Keratinocyte (primary cell): ENCODE data around the gene SPRTN. TPM values are rescaled to one million over a fixed set of nuclear protein-coding genes. Genes with fewer than 3 reads are reported as not detected.

ENCODE experiments used
- DNase-seq: peaks from one replicate; pipeline ENCODE4 v3.0.0-alpha.2; 2011; ENCODE audit warnings: low read depth, missing footprints, low spot score
- FAIRE-seq: peaks from 2 replicates; lab custom pipeline; 2011; peaks lifted over from hg19 to GRCh38; lab: Jason Lieb, UNC
- H2AFZ ChIP-seq: 2 replicates; pipeline ENCODE4 v1.6.0; 2012; ENCODE audit warnings: low read length, control low read depth, inconsistent platforms; ENCODE audit not compliant: control insufficient read depth
- H3K27ac ChIP-seq: 2 replicates; pipeline ENCODE4 v1.5.1; 2011; ENCODE audit warnings: low read length; ENCODE audit not compliant: control insufficient read depth, insufficient read depth
- H3K27me3 ChIP-seq: 3 replicates; pipeline ENCODE4 v1.6.0; 2011; ENCODE audit warnings: low read length; ENCODE audit not compliant: control insufficient read depth, insufficient read depth; ENCODE audit errors: extremely low read depth
- H3K36me3 ChIP-seq, 2 experiments: 2 replicates in 1 of 2; 3 replicates in 1 of 2; pipeline ENCODE4 v1.5.1; 2011; ENCODE audit warnings: low read length in 2 of 2, mild to moderate bottlenecking in 1 of 2; ENCODE audit not compliant: control insufficient read depth in 2 of 2, insufficient read depth in 2 of 2; ENCODE audit errors: extremely low read depth in 1 of 2
- H3K4me1 ChIP-seq: 3 replicates; pipeline ENCODE4 v1.5.1; 2011; ENCODE audit warnings: low read length; ENCODE audit not compliant: control insufficient read depth, insufficient read depth; ENCODE audit errors: extremely low read depth
- H3K4me2 ChIP-seq: 3 replicates; pipeline ENCODE4 v1.6.0; 2011; ENCODE audit warnings: low read depth, low read length; ENCODE audit not compliant: control insufficient read depth, insufficient read depth; ENCODE audit errors: extremely low read depth
- H3K4me3 ChIP-seq, 3 experiments: fragments of 200-600 bp in 1 of 3; sonication (generic) in 1 of 3; 2 replicates in 2 of 3; 3 replicates in 1 of 3; pipeline ENCODE4 v1.5.1; 2011 to 2016; ENCODE audit warnings: low read length in 3 of 3, mild to moderate bottlenecking in 3 of 3, control low read depth in 2 of 3, inconsistent platforms in 1 of 3, low read depth in 1 of 3, mixed read lengths in 1 of 3, mixed run types in 1 of 3, moderate library complexity in 1 of 3; ENCODE audit not compliant: control insufficient read depth in 2 of 3, insufficient read depth in 2 of 3; ENCODE audit errors: extremely low read depth in 1 of 3
- H3K79me2 ChIP-seq: 2 replicates; pipeline ENCODE4 v1.6.0; 2012; ENCODE audit warnings: low read length; ENCODE audit not compliant: control insufficient read depth, insufficient read depth
- H3K9ac ChIP-seq: 3 replicates; pipeline ENCODE4 v1.6.0; 2011; ENCODE audit warnings: low read length; ENCODE audit not compliant: control insufficient read depth, insufficient read depth; ENCODE audit errors: extremely low read depth
- H3K9me1 ChIP-seq: 3 replicates; pipeline ENCODE4 v1.6.0; 2011; ENCODE audit warnings: low read length; ENCODE audit not compliant: control insufficient read depth, insufficient read depth; ENCODE audit errors: extremely low read depth
- H3K9me3 ChIP-seq: 2 replicates; pipeline ENCODE4 v1.5.1; 2012; ENCODE audit warnings: low read depth, low read length; ENCODE audit not compliant: control insufficient read depth
- H4K20me1 ChIP-seq: 3 replicates; pipeline ENCODE4 v1.6.0; 2011; ENCODE audit warnings: low read length; ENCODE audit not compliant: control insufficient read depth, insufficient read depth; ENCODE audit errors: extremely low read depth
- CTCF ChIP-seq, 3 experiments: IDR thresholded peaks in 1 of 3; conservative IDR thresholded peaks in 1 of 3; optimal IDR thresholded peaks in 1 of 3; 2 replicates in 2 of 3; 3 replicates in 1 of 3; pipeline versions ENCODE3 to v1.5.1; 2011; ENCODE audit warnings: low read length in 3 of 3, mild to moderate bottlenecking in 3 of 3, moderate library complexity in 2 of 3, control low read depth in 1 of 3, inconsistent platforms in 1 of 3; ENCODE audit not compliant: insufficient read depth in 2 of 3; ENCODE audit errors: extremely low read depth in 1 of 3
- EZH2 ChIP-seq: IDR thresholded peaks from one replicate; pipeline ENCODE4 v1.6.1; 2012; ENCODE audit warnings: inconsistent platforms, mild to moderate bottlenecking, low read length, moderate library complexity
- dilution Hi-C: fragments of 300-500 bp; cut with MboI; formaldehyde crosslinking; loops from one replicate; pipeline ENCODE4 v1.7.0; 2020; ENCODE audit warnings: low sequenced_read_pairs; ENCODE audit not compliant: extremely low pct_ligation_motif_present
- polyA plus RNA-seq, 5 experiments: library from polyadenylated mRNA; depleted of rRNA in 3 of 5; stranded (reverse) in 3 of 5; stranded (forward) in 1 of 5; unstranded in 1 of 5; fragments of >200 nt; gene quantifications; 1 replicate in 1 of 5; 2 replicates in 3 of 5; 3 replicates in 1 of 5; pipeline versions ENCODE4 v1.2.1 to v1.2.3, GENCODE V29; 2011 to 2012; ENCODE audit warnings: missing spikeins in 2 of 5, low read depth in 1 of 5, low replicate concordance in 1 of 5

SPRTN gene
- polyA plus RNA-seq, 1 donor (not counting 4 experiments of a cell fraction or from before 2014, with no cell fraction given) = 17.4 TPM

DNA sequence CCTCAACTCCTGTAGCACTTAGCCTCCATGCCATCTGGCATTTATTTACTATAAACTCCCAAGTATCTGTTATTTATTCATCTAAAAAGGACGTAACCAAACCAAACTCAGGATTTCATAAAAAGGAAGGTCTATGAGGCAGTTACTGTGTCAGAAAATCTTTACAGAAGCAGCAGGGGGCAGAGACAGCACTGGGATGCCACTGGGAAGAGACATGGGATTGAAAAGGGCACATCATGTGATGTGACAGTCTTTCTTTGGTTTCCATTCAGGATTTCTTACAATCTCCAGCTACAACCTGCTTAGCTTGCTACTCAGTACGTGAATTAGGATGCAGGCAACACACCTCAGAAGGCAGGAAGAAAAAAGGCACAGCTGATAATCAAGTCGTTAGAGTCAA, 31.2 kb downstream of the SPRTN start:
- dilution Hi-C loops = no loop called here
- peaks cover 3 to 10% of the 10 kb centered on the region in 2 experiments for H3K36me3 ChIP-seq

GRCh38 chr1:231372501-231372900, 34.4 kb downstream of the SPRTN start:
- H3K9ac ChIP-seq = no peak overlapping the region
- dilution Hi-C loops = no loop called here
- no peak overlapping the region for H3K4me3 ChIP-seq
- H3K4me2 ChIP-seq = no peak overlapping the region
- peaks cover 23% of the 10 kb centered on the region for H3K79me2 ChIP-seq
- no peaks in the 10 kb centered on the region for H3K9me3 ChIP-seq
- no peak overlapping the region for H2AFZ ChIP-seq
- no peak for TF ChIP-seq EZH2
- TF ChIP-seq CTCF (optimal IDR thresholded peaks at IDR 0.05 in 1 of 3, IDR thresholded peaks at IDR 0.05 in 1 of 3, conservative IDR thresholded peaks at IDR 0.05 in 1 of 3; ENCODE audit: extremely low read depth in 1 of 3, insufficient read depth in 2 of 3, low read length in 3 of 3) = no peak
- DNase-seq (no peak), FAIRE-seq (no peak)
- H3K4me1 ChIP-seq = peaks cover 10% of the 10 kb centered on the region
- H3K9me1 ChIP-seq = no peaks in the 10 kb centered on the region
- H4K20me1 ChIP-seq = no peaks in the 10 kb centered on the region
- H3K27ac ChIP-seq = no peak overlapping the region
- no peaks in the 10 kb centered on the region for H3K27me3 ChIP-seq
- peaks cover 1 to 3% of the 10 kb centered on the region in 2 experiments for H3K36me3 ChIP-seq

More for the DNA sequence above, 31.2 kb downstream of the SPRTN start:
- DNase-seq (no peak), FAIRE-seq (no peak)
- no peak overlapping the region for H3K4me2 ChIP-seq
- H3K9me1 ChIP-seq = no peaks in the 10 kb centered on the region
- peaks cover 3% of the 10 kb centered on the region for H3K79me2 ChIP-seq
- no peaks in the 10 kb centered on the region for H3K27me3 ChIP-seq
- no peaks in the 10 kb centered on the region for H3K4me1 ChIP-seq
- TF ChIP-seq CTCF (optimal IDR thresholded peaks at IDR 0.05 in 1 of 3, IDR thresholded peaks at IDR 0.05 in 1 of 3, conservative IDR thresholded peaks at IDR 0.05 in 1 of 3; ENCODE audit: extremely low read depth in 1 of 3, insufficient read depth in 2 of 3, low read length in 3 of 3) = peak in 2 of 3 experiments; percentile 6 to 52
- TF ChIP-seq EZH2 = no peak
- no peaks in the 10 kb centered on the region for H3K9me3 ChIP-seq
- H3K27ac ChIP-seq = no peak overlapping the region
- H3K9ac ChIP-seq = no peak overlapping the region
- no peak overlapping the region for H2AFZ ChIP-seq
- no peaks in the 10 kb centered on the region for H4K20me1 ChIP-seq
- no peak overlapping the region for H3K4me3 ChIP-seq
